Measurements from ENCODE around the gene CDC20.

The CDC20 gene

DNA sequence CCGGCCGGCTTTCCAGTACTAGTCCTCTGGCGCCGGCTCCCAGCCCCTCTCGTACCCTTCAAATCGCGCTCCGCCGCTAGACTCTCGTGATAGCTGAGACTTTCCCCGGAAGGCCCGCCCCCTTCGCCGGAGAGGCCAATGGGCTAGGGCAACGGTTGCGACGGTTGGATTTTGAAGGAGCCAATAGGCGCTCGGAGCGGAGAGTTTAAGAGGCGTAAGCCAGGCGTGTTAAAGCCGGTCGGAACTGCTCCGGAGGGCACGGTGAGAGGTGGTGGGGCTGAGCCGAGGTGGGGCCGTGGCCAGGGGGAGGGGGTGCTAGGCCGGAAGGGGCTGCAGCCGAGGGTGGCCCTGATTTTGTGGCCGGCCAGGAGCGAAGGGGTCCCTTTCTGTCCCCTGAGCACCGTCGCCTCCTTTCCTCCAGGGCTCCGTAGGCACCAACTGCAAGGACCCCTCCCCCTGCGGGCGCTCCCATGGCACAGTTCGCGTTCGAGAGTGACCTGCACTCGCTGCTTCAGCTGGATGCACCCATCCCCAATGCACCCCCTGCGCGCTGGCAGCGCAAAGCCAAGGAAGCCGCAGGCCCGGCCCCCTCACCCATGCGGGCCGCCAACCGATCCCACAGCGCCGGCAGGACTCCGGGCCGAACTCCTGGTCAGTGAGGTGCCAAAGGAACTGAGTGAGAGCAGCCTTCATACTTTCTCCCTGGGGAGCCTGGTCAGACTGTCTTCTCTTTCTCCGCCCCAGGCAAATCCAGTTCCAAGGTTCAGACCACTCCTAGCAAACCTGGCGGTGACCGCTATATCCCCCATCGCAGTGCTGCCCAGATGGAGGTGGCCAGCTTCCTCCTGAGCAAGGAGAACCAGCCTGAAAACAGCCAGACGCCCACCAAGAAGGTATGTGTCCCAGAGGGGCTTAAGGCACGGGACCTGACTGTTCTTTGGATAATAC is at the start of gene CDC20:
CDC20 (plus strand) TSS at position 236 of the 948 bp plus-strand sequence; CDS start at position 471, 235 bp downstream.
- DNase-seq = peak; percentile 98

DNA sequence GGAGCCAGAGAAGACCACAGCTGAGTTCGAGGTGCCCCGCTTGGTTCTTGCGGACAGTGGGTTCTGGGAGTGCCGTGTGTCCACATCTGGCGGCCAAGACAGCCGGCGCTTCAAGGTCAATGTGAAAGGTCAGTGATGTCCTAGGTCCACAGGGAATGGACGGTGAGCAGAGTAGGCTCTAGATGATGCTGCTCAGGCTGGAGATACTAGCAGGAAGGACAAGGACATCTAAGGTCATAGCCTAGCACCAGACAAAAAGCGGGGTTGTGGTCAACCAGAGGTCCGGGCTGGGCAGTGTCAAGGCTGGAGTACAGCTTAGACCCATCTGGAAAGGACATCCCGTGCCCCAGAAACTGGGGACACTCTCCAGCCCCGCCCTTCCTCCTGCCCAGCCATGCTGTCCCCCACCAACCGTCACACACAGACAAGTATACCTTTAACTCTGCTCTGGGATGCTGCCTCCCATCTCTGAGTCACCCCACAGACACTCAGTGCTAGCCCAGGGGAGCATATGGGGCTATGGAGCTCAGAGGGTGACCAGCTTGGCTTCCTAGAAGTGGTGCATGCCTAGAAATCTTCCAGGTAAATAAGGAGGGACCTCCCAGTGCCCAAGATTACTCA is 49.3 kb upstream of the CDC20 start:
- DNase-seq = no peak

DNA sequence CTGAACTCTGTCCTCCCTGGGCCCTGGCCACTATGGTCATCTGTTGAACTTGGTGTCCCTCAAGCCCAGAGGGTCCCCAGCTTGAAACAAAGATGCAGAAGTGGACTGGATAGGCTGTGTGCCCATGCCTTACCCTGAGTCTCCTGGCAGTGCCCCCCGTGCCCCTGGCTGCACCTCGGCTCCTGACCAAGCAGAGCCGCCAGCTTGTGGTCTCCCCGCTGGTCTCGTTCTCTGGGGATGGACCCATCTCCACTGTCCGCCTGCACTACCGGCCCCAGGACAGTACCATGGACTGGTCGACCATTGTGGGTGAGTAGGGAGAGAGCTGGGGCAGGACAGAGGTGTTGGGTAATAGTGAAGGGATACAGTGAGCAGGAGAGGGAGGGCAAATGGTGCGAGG is 47.3 kb upstream of the CDC20 start:
- no peak for DNase-seq

DNA sequence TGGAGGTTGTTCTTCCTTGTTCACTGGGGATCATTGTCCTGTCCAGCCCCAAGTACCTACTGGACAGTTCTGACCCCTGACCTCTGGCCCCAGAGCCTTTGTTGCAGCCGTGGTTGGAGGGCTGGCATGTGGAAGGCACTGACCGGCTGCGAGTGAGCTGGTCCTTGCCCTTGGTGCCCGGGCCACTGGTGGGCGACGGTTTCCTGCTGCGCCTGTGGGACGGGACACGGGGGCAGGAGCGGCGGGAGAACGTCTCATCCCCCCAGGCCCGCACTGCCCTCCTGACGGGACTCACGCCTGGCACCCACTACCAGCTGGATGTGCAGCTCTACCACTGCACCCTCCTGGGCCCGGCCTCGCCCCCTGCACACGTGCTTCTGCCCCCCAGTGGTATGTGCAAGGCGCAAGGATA is 46.6 kb upstream of the CDC20 start:
- no peak for DNase-seq

DNA sequence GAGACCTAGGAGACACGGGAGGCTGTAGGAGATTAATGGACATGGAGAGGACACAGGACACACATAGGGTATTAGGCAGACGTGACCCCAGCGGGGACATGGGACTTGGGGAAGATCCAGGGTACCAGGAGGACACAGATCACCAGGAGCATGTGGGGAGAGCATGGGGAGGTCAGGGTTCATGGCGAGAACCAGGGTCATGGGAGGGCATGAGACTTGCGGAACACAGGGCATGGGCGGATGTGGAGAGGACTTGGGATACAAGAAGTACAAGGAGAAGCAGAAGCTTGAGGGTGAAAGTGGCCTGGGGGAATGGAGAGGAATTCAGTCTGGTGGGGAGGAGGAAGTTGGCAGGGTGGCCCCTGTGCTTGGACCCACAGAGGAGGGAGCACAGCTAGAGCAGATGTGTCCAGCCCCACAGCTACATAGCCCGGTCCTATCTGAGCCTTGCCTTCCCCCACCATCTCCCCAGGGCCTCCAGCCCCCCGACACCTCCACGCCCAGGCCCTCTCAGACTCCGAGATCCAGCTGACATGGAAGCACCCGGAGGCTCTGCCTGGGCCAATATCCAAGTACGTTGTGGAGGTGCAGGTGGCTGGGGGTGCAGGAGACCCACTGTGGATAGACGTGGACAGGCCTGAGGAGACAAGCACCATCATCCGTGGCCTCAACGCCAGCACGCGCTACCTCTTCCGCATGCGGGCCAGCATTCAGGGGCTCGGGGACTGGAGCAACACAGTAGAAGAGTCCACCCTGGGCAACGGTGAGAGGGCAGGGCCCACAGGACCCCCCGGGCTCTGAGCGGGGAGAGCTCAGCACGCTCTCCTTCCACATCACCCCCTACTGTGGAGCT is 45.9 kb upstream of the CDC20 start:
- no peak for DNase-seq

DNA sequence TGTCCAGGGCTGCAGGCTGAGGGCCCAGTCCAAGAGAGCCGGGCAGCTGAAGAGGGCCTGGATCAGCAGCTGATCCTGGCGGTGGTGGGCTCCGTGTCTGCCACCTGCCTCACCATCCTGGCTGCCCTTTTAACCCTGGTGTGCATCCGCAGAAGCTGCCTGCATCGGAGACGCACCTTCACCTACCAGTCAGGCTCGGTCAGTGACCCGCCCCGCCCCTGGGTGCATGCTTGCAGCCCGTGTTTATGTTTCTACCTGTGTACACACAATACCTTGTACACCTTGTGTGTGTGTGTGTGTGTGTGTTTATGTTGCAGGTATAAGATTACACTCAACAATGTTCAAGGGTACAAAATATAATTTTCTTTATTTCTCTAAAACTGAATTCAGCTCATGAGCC is 45.0 kb upstream of the CDC20 start:
- DNase-seq = no peak

DNA sequence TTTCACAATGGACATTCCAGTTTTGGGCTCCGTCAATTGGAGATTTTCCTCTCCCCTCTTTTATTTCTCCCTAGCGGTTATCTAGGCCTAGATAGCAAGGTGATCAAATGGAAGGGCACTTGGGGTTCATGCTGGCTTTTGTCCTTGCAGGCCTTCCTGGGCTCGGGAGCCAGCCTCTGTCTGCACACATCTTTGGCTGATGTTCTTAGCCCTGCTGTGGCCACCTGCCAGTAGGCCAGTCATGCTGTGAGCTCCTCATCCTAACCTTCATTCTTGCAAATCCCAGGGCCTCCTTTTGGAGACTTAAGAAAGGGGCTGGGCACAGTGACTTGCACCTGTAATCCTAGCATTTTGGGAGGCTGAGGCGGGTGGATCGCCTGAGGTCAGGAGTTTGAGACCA is 44.5 kb upstream of the CDC20 start:
- DNase-seq = no peak

DNA sequence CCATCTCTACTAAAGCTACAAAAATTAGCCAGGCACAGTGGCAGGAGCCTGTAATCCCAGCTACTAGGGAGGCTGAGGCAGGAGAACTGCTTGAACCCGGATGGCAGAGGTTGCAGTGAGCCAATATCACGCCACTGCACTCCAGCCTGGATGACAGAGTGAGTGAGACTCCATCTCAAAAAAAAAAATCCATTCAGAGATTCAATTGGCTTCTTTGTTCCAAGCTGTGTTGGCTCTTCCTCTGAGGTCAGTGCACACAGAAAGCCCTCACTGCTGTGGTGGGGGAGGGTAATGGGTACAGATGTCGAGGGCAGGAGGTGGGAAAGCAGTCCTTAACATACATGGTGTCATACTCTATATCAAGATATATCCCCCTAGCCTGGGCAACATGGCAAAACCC is 43.3 kb upstream of the CDC20 start:
- DNase-seq = no peak

DNA sequence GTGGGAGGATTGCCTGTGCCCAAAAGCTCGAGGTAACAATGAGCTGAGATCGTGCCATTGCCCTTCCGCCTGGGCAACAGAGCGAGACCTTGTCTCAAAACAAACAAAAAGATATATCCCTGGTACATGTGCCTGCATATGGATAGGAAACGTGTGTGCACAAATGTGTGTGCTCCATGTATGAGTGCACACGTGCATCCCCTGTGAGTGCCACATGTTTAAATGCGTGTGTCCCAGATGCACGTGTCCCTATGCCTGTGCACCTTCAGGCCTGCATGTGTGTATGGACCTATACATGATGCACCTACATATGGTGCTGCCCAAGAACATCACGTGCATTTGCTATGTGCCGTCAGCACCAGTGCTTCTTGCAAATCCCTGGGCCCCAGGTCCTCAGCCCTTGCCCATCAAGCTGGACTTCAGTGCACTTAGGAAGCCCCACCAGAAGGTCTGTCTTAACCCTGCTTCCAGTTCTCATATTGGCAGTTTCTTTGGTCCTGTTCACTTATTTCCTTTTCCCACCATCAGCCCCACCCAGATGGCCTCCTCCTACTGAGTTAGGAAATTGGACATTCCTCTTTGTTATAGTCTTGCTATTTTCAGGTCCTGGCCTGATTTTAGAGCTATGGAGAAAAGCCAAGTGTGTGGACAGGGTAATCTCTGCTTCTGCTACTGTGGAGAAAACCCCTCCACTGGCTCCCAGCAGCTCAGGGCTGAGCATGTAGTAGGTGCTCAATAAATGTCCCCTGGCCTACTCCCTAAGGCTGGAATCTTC is 42.6 kb upstream of the CDC20 start:
- DNase-seq = no peak

DNA sequence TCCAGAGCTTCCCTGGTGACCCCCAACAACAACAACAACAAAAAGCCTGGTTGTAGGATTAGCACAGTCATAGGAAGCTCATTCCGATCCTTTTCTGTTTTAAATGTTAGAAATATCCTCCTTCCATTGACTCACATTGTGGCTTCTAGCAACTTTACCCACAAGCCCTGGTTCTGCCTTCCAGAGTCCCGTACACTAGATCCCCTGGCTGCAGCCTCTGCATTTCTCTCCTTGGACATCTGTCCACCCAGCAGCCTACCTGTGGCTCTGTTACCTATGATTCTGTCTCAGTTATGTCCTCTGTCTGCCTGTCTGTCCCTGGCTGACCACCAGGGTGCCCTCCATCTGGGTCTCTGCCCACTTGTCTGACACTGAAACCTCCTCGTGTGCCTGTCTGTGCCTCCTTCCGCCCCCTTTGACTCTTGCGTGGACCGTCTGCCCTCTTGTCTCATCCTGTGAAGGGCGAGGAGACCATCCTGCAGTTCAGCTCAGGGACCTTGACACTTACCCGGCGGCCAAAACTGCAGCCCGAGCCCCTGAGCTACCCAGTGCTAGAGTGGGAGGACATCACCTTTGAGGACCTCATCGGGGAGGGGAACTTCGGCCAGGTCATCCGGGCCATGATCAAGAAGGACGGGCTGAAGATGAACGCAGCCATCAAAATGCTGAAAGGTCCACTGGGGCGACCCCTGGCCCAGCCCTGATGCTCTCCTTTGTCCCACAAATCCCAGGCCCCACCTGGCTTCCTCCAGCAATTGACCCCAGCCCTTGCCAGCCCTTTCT is 41.9 kb upstream of the CDC20 start:
- DNase-seq = no peak

DNA sequence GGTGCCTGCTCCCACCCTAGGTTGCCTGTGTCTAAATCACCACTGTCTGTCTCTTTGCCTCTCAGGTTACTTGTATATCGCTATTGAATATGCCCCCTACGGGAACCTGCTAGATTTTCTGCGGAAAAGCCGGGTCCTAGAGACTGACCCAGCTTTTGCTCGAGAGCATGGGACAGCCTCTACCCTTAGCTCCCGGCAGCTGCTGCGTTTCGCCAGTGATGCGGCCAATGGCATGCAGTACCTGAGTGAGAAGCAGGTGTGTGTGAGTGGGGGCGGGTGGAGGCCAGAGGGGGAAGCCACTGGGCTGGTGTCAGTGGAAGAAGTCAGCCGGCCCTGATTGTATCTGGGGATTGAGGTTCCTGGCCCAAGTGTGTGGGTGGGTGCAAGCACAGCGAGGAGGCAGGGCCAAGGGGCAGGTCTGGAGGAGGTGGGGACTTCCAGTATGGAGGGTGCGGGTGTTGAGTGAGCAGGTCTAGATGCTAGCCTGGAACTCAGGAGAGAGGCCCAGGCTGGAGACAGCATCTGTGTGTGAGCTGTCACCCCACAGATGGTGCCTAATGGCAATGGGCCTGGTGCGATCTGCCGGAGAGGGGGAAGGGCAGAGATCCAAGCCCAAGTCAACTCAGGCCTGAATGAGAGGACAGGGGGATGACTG is 40.8 kb upstream of the CDC20 start:
- DNase-seq = no peak

DNA sequence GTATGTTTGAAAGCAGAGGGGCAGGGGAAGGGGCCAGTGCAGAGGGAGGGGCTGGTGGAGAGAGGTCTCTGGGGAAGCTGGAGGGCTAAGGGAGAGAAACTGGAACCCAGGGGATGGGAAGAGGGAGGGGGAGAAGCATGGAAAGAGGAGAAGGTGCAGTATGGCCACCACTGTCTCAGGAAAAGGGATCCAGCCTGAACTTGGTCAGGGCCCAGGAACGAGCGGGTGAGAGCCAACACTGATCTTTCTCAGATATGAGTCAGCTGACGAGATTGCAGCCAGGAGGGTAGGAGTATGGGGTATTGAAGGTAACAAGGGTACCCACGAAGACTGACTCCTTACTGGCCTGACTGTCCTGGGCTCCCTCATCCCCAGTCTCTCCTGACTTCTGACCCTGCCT is 40.0 kb upstream of the CDC20 start:
- no peak for DNase-seq

DNA sequence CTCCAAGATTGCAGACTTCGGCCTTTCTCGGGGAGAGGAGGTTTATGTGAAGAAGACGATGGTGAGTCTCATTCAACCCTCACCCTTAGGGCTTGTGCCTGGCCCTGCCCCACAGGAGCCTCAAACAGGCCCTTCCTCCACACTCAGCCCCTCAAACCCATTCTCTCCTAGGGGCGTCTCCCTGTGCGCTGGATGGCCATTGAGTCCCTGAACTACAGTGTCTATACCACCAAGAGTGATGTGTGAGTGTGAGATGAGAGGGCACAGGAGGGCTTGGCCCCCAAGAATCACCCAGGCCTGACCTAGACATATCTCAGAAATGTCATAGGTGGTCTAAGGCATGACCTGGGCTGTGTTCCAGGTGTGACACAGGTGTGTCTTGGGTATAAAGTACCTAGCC is 39.5 kb upstream of the CDC20 start:
- DNase-seq = no peak

DNA sequence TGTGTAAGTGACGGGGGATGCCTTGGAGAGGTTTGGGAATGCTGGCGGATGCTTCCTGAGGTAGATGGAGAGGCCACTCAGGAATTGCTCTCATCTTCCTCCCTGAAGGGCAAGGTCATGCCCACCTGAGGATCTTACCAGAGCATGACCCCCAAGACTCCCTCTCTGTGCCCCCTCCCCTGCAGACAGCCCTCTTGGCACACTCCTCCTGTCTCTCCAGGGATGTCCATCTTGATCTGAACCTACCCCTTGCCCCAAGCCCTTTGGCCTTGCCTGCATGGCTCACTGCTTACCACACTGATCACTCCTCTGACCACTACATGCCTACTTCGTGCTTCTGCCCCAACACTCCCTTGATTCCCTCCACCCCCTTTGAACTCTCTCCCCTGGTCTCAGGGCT is 39.0 kb upstream of the CDC20 start:
- DNase-seq = no peak

DNA sequence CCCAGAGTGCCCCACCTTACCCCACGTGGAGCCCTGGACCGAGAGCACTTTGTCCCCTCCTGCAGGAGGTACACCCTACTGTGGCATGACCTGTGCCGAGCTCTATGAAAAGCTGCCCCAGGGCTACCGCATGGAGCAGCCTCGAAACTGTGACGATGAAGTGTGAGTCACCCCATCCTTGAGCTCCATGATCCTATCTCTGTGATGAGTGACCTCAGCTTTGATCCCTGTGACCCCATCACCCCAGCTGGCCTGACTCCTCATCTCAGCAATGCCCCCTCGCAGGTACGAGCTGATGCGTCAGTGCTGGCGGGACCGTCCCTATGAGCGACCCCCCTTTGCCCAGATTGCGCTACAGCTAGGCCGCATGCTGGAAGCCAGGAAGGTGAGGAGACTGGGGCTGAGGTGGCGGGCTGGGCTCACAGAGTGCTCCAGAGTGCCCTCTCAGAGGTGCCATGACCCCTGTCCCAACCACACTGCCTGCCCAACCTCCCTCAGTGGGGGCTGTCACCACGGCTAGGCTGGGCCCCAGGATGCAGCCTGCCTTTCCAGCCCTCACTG is 37.4 kb upstream of the CDC20 start:
- DNase-seq = no peak

DNA sequence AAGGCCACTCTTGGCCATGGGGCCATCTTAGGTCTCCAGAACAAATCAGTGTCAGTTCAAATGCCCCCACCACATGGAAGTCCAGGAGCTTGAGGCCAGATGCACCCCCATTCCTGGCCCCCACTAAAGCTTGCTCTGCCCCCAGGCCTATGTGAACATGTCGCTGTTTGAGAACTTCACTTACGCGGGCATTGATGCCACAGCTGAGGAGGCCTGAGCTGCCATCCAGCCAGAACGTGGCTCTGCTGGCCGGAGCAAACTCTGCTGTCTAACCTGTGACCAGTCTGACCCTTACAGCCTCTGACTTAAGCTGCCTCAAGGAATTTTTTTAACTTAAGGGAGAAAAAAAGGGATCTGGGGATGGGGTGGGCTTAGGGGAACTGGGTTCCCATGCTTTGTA is 36.3 kb upstream of the CDC20 start:
- no peak for DNase-seq

DNA sequence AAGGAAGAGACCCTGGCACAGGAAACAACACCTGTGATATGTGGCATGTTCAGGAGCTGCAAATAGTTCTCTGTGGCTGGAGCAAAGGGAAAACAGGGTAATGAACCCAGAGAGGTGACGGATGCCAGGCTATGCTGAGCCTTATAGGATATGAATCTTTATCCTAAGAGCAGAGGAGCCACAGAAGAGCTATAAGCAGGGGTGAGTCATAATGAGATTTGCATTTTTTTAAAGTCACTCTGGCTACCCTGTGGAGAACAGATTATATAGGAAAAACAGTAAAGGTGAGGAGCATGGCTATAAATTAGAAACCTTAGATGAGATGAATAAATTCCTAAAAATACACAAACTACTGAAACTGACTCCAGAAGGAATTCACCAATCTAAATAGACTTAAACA is 34.0 kb upstream of the CDC20 start:
- no peak for DNase-seq

DNA sequence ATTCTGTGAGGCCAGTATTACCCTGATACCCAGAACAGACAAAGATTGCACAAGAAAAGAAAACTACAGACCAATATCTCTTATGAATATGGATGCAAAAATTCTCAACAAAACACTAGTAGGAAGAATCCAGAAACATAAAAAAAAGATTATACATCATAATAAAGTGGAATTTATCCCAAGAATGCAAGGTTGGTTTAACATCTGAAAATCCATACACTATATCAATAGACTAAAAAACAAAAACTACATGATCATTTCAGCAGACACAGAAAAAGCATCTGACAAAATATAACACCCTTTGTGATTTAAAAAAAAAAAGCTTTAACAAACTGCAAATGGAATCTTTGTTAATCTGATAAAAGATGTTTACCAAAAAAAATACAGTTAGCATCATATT is 33.4 kb upstream of the CDC20 start:
- no peak for DNase-seq

DNA sequence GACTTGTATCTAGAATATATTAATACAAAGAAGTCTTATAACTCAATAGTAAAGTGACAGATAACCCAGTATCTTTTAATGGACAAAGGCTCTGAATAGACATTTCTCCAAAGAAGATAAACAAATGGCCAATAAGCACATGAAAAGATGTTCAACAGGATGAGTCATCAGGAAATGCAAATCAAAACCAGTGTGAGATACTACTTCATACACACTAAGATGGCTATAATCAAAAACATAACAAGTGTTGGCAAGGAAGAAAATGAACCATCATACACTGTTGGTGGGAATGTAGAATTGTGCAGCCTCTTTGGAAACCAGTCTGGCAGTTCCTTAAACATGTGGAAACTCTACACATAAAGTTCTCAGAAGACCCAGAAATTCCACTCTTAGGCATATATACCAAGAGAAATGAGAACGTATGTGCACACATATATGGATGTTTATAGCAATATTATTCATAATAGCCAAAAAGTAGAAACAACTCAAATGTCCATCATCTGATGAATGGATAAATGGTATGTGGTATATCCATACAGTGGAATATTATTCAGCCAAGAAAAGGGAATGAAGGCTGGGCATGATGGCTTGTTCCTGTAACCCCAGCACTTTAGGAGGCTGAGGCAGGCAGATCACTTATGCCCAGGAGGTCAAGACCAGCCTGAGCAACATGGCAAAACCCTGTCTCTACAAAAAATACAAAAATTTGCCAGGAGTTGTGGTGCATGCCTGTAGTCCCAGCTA is 31.1 kb upstream of the CDC20 start:
- DNase-seq = no peak
